GM12801 (cell line): ENCODE measurements around the gene ZC3H18.

Experiments used
- TF ChIP-seq, protein P1 (sequence below): IDR thresholded peaks from one replicate; pipeline ENCODE4 v1.5.1; 2011; ENCODE audit warnings: control low read depth; ENCODE audit not compliant: insufficient read length; ENCODE audit errors: extremely low read depth

Gene ZC3H18

DNA sequence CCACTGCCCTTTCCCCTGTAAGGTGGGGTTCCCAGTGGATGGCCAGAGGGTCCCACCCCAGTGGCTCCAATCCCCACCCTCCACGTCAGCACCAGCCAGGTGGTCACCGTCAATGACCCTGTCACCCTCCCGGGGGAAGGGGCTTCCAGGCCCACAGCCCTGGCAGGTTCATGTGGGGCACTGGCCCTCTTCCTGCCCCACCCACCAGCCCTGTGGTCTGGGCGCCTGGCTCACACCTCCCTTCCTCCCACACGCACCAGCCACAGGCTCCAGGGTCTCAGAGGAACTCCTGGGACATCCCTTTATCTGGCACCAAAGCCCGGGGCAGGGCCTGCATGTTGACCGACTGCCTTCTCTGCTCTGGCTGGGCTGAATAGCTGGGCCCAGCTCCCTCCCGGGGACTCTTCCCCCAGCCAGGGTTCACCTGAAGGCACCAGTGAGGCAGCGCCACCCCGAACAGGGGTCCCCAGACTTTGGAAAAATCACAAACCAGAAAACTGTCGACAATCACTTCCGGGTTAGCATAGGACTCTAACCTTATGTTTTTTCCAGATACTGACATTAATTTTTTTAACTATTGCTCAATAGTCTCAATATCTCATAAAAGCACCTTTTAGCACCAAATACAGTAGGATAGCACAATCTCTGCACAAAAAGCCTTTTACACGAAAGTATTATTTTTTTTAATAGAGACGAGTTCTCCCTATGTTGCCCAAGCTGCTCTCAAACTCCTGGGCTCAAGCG lies 21.9 kb upstream of the ZC3H18 start:
- TF ChIP-seq, protein P1, sequence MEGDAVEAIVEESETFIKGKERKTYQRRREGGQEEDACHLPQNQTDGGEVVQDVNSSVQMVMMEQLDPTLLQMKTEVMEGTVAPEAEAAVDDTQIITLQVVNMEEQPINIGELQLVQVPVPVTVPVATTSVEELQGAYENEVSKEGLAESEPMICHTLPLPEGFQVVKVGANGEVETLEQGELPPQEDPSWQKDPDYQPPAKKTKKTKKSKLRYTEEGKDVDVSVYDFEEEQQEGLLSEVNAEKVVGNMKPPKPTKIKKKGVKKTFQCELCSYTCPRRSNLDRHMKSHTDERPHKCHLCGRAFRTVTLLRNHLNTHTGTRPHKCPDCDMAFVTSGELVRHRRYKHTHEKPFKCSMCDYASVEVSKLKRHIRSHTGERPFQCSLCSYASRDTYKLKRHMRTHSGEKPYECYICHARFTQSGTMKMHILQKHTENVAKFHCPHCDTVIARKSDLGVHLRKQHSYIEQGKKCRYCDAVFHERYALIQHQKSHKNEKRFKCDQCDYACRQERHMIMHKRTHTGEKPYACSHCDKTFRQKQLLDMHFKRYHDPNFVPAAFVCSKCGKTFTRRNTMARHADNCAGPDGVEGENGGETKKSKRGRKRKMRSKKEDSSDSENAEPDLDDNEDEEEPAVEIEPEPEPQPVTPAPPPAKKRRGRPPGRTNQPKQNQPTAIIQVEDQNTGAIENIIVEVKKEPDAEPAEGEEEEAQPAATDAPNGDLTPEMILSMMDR, result no peak

DNA sequence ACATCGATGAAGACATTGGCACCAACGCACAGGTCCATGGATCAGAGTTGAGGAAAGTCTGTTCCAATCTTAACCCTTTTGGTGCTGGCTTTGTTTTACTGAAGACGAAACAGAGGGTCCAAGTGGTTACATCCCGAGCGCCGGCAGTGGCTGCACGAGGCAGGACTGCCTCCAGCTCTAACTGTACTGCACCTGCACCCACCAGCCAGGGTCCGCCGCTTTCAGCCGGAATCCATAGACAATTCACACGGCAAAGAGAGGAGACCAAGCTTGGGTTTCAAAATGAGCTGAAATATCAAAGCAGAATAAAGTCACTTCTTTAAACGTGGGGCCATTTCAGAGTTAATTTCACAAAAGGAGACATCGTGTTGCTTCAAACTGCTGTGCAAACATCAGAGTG lies 21.2 kb upstream of the ZC3H18 start:
- TF ChIP-seq, protein P1, result no peak

DNA sequence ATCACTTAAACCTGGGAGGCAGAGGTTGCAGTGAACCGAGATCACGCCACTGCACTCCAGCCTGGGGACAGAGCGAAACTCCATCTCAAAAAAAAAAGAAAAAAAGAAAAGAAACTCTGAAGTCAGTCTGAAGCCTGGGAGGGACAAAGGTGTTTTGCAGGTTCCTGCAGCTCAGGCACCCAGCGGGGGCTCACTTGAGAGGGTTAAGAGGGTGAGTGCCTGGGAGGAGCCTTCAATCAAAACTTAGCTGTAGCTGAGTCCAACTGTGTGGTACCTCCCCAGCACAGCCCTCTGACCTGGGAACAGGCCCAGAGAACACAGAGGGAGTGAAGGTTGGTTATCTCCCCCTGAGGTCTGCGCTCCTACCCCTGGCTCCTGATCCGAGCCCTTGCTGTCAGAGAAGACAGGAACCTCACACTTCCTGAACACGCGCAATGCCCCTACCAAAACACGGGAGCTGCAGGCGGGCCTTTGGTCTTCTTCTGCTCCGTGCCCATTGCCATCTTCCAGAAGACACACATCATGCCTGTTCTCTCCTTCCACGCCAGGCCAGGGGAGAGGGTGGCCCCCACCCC lies 20.4 kb upstream of the ZC3H18 start:
- TF ChIP-seq, protein P1, result no peak

DNA sequence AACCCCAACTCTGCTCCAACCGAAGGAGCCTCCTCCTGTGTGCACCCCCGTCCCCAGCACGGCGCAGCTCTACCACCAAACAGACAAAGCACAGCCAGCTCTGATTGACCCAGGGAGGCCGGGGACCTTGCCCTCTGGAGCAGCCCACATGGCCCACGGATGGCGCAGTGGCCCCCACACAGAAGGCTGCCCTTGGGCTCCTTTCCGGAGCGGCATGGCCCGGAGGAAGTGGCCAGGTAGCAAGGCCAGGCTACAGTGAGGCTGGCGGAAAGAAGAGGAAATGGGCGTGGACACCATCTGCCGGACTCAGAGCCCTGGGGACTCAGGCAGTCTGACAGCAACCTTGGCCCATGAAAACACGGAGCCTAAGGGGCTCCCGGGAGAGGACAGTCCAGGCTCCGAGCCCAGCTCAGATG lies 19.9 kb upstream of the ZC3H18 start:
- TF ChIP-seq, protein P1, result no peak

DNA sequence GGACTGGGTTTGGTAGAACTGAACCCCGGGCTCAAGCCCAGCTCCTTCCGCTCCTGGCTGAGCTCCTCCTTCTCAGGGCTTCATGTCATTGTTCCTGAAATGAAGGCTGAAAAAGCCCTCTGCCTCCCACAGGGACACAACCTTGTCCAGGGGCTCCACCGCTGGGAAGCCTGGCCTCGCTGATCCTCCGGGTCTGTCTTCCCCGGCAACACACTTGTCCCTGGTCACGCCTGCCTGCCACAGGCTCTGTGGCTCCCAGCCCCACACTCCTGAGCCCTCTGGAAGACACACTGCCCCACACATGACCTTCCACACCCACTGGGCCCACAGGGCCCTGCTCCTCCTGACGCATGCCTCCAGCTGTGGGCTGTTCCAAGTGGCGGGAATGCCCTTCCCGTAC lies 18.0 kb upstream of the ZC3H18 start:
- TF ChIP-seq, protein P1, result no peak

DNA sequence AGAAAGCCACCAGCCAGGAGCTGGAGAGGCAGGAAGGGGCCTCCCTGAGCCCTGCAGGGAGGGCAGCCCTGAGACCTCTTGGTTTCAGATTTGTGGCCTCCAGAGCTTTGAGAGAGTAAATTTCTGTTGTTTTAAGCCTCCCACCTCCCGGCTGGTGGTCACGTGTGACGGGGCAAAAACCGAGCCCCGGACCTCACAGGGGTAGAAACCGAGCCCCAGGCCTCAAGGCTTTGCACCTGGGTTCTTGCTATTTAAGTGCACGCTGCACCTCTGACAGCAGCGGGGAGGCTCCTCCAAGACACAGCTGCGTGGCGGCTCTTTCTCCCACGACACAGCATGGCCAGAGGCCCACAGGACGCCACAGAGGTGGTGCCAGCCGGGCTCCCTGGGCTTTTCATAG lies 17.4 kb upstream of the ZC3H18 start:
- TF ChIP-seq, protein P1, result no peak

DNA sequence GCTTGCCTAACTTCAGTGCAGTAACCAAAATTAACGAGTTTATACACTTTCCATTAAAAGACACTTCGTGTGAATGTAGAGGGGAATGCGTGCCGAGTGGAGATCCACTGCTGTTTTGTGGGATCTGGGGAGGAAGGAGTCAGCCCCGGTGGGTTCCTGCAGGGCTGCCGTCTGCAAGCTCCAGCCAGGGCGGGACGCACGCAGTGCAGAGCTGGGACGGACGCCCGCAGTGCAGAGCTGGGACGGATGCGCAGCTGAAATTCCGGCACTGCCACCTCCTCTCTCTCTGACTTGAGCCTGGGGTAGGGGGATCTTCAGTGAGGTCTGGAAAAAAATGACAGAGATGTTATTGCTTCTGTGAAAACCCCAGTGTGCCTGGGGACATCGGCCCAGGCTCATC lies 16.5 kb upstream of the ZC3H18 start:
- TF ChIP-seq, protein P1, result no peak
